GM12874 (cell line): ENCODE results near the gene CCNB3.

Source experiments
- TF ChIP-seq, protein P1 (sequence below): IDR thresholded peaks from 2 replicates; pipeline ENCODE4 v1.5.1; 2011; ENCODE audit warnings: low read depth, mild to moderate bottlenecking, control low read depth, low read length, moderate library complexity; ENCODE audit not compliant: insufficient read depth

The CCNB3 gene

GRCh38 chrX:50169717-50170116 lies 34.8 kb upstream of the CCNB3 start:
- TF ChIP-seq, protein P1, sequence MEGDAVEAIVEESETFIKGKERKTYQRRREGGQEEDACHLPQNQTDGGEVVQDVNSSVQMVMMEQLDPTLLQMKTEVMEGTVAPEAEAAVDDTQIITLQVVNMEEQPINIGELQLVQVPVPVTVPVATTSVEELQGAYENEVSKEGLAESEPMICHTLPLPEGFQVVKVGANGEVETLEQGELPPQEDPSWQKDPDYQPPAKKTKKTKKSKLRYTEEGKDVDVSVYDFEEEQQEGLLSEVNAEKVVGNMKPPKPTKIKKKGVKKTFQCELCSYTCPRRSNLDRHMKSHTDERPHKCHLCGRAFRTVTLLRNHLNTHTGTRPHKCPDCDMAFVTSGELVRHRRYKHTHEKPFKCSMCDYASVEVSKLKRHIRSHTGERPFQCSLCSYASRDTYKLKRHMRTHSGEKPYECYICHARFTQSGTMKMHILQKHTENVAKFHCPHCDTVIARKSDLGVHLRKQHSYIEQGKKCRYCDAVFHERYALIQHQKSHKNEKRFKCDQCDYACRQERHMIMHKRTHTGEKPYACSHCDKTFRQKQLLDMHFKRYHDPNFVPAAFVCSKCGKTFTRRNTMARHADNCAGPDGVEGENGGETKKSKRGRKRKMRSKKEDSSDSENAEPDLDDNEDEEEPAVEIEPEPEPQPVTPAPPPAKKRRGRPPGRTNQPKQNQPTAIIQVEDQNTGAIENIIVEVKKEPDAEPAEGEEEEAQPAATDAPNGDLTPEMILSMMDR, result no peak

DNA sequence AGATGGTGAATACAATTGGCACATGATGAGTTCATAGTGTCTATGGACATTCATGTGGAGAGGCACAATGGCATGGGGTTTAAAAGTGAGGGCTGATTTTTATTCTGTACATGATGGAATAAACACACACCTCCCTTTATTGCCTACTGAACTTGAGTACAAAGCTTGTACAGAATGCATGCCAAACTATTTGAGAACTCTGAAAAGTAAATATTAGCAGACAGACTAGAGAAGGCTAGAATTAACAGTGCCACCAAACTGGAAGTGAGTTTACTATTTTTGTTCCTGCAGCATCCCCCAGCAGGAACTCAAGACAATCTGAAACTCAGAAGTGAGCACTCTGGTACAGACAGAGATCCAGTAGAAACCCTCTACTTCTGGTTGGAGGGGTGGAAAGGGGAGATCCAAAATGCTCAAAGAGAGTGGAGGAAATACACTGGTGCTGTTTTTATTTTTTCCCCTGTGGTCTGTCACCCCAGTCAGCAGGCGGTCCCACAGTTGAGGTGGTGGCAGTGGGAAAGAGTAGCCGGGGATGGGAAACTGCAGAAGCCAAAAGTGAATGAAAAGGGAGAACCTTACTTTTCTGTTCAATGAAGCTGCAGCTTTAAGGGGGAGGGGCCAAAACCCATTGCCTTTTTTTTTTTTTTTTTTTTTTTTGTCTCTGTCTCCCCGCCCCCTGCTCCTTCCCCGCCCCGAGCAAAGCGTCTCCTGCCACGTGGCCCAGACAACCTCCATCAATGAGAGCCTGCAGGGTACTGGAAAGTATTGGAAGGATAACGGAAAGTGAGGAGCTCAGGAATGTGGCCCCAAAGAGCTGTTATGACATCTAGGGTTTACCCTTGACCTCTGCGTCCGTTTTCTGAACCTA lies 24.3 kb upstream of the CCNB3 start:
- TF ChIP-seq, protein P1, result no peak

DNA sequence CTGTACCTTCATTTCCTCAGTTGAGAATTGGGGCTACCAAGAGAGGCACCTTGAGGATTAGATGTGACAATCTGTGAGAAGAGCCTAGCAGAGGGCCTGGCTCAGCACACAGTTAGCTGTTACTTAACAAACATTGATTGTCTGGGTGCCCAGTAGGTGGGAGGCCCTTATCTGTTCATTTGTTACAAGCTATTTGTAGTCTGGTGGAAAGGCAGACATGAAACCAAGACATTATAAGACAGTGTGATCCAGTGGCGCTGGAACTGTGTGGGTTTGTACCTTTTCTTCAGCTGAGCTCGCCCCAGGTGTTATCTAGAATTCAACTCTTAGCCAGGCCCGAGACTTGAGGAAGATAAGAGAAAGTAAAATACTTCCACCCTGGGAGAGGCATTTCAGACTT lies 20.7 kb upstream of the CCNB3 start:
- TF ChIP-seq, protein P1, result no peak

GRCh38 chrX:50188859-50189600 lies 15.5 kb upstream of the CCNB3 start:
- TF ChIP-seq, protein P1, result no peak

DNA sequence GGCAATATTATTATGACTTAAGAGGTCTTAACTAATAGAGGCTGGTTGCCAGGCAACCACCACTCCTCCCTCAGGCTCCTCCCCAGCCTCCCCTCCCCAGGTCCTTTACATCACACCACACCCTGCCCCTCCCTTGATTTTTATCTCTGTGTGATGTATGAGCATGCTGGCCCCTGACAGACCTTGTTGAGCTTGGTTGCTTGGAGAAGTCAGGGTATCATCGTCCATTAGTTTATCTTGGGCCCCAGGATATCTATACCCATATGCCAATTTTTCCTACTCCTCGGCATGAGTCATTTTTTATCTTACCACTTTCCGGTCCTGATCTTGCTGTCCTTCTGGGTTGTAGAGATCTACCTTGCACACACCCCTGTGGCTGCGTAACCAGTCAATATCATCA lies 6.2 kb upstream of the CCNB3 start:
- TF ChIP-seq, protein P1, result no peak

DNA sequence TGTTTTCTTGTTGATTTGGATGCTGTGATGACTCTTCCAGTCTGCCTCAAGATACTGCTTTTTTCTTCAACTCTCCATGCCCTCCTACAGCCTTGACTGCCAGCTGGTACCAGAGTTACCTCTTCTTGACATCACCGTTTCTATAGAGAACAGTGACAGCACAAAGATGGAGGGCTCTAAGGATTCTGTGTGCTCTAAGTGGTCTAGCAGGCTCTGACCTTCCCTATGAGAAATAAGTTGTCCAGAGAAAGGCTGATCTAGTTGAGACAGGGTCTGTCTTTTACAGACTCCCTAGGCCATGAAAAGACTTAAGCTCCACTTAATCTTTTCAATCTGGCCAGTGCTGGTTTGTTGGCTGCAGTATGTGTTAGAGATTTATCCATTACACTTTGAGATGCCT lies 3.7 kb upstream of the CCNB3 start, which contains the start of gene AKAP4:
Gene AKAP4 (minus strand): TSS at position 101 of the 400 bp plus-strand sequence. CDS start 118 bp downstream, outside the sequence.
- TF ChIP-seq, protein P1, result no peak

DNA sequence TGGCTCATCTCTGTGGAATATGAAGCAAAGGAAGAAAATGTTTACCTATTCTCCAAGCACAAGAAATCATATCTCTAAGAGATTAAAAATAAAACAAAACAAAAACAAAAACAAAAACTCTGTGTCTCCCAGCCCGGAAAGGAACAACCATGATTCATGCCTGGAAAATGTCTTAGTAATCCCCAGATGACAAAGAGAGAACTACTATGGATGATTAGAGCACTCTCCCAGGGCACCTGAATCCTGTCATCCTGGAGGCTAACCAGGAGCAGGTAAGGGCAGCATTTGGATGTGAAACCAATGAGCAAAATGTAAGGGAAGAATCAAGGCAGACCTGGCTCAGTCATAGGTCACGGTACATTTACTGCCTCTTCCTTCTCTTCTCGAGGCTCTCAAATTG lies 2.0 kb upstream of the CCNB3 start:
- TF ChIP-seq, protein P1, result no peak
